ENCODE data around the gene DHX34.
"Not testable (repeated sequence)": the region's sequence is repeated elsewhere in the genome, so short reads cannot be mapped to it uniquely, and the experiment has no call there.

The DHX34 gene

GRCh38 chr19:47381121-47381520 lies 32.0 kb downstream of the DHX34 start:
- FAIRE-seq (no peak), DNase-seq (ENCODE audit: insufficient read length, low spot score) (no peak)
- TF ChIP-seq POLR2A (IDR thresholded peaks at IDR 0.05; ENCODE audit: low read depth, low read length), result no peak

GRCh38 chr19:47381653-47382279 lies 32.7 kb downstream of the DHX34 start:
- FAIRE-seq, result no peak
- TF ChIP-seq POLR2A (IDR thresholded peaks at IDR 0.05; ENCODE audit: low read depth, low read length), result no peak
- no peak for DNase-seq (ENCODE audit: insufficient read length, low spot score)

- not testable (repeated sequence) for FAIRE-seq; DNase-seq (ENCODE audit: insufficient read length, low spot score)
Measured at GRCh38 chr19:47383890-47384289, 34.8 kb downstream of the DHX34 start.

- not testable (repeated sequence) for DNase-seq (ENCODE audit: insufficient read length, low spot score); FAIRE-seq
Measured at GRCh38 chr19:47384533-47384932, 35.4 kb downstream of the DHX34 start.

DNA sequence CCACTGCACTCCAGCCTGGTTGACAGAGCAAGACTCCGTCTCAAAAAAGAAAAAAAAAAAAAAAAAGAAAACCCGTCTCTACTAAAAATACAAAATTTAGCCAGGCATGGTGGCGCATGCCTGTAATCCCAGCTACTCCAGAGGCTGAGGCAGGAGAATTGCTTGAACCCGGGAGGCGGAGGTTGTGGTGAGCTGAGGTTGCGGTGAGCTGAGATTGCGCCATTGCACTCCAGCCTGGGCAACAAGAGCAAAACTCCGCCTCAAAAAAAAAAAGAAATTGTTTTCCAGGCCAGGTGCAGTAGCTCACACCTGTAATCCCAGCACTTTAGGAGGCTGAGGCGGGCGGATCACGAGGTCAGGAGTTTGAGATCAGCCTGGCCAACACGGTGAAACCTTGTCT lies 37.5 kb downstream of the DHX34 start:
- FAIRE-seq; DNase-seq (ENCODE audit: insufficient read length, low spot score): not testable (repeated sequence)

- DNase-seq (ENCODE audit: insufficient read length, low spot score); FAIRE-seq: not testable (repeated sequence)
Measured at GRCh38 chr19:47387623-47388022, 38.5 kb downstream of the DHX34 start.

DNA sequence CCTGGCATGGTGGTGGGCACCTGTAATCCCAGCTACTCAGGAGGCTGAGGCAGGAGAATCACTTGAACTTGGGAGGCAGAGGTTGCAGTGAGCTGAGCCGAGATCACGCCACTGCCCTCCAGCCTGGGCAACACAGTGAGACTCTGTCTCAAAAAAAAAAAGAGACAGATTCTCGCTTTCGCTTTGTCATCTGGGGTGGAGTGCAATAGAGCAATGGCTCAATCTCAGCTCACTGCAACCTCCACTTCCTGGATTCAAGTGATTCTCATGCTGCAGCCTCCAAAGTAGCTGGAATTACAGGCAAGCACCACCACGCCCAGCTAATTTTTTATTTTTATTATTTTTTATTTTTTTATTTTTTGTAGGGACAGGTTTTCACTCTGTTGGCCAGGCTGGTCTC lies 39.6 kb downstream of the DHX34 start:
- FAIRE-seq; DNase-seq (ENCODE audit: insufficient read length, low spot score): not testable (repeated sequence)

- no peak for TF ChIP-seq POLR2A (IDR thresholded peaks at IDR 0.05; ENCODE audit: low read depth, low read length)
- DNase-seq (ENCODE audit: insufficient read length, low spot score), result no peak
- no peak for FAIRE-seq
Measured at GRCh38 chr19:47389150-47389556, 40.0 kb downstream of the DHX34 start.

DNA sequence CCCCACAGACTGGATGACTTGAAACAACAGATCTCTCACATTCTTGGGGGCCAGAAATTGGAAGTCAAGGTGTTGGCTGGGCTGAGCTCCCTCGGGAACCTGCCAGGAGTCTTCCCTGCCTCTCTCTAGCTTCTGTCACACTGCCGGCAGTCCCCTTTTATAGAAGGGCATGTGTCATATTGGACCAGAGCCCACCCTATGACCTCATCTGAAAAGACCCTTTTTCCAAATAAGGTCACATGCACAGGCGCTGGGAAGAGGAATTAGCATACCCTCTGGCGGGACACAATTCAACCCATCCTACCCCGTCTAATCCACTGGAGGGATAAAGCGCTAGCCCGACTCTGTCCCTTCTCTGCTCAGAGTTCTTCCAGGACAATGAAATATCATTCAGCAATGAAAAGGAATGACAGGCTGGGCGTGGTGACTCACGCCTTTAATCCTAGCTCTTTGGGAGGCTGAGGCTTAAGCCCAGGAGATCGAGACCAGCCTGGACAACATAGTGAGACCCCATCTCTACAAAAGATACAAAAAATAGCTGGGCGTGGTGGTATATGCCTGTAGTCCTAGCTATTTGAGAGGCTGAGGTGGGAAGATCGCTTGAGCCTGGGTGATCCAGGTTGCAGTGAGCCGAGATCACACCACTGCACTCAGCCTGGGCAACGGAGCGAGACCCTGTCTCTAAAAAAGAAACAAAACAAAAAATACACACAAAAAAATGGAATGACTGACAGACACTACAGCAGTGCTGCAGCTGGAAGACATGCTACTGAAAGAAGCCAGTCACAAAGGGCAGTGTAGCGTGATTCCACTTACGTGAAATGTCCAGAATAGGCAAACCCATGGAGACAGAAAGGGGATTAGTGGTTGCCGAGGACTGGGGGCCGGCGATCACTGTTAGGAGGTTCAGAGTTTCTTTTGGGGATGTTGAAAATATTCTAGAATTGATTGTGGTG lies 41.7 kb downstream of the DHX34 start:
- TF ChIP-seq POLR2A (IDR thresholded peaks at IDR 0.05; ENCODE audit: low read depth, low read length), result no peak
- FAIRE-seq, result no peak
- DNase-seq (ENCODE audit: insufficient read length, low spot score), result no peak

DNA sequence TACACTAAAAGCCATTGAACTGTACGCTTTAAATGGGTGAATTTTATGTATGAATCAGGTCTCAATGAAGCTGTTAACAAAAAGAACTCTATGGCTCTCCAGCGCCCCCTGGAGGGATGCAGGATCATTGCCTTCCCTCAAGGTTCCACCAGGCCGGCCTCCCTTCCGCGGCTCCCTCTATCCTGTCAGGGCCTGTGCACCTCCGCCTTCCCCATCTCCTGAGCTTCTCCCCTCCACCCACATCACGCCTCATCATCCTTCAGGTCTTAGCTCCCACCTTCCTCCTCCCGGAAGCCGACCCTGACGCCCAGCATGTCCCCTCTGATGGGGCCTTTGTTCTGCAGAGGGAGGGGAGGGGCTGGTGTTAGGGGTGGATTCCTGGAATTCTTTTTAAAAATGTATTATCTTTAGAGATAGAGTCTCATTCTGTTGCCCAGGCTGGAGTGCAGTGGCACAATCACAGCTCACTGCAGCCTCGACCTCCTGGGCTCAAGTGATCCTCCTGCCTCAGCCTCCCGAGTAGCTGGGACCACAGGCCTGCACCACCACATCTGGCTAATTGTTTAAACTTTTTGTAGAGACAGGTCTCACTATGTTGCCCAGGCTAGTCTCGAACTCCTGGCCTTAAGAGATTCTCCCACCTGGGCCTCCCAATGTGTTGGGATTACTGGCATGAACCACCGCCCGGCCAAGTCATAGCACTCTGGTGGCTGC lies 42.6 kb downstream of the DHX34 start:
- no peak for TF ChIP-seq POLR2A (IDR thresholded peaks at IDR 0.05; ENCODE audit: low read depth, low read length)
- DNase-seq (ENCODE audit: insufficient read length, low spot score), result peak; percentile 51
- FAIRE-seq, result no peak

DNA sequence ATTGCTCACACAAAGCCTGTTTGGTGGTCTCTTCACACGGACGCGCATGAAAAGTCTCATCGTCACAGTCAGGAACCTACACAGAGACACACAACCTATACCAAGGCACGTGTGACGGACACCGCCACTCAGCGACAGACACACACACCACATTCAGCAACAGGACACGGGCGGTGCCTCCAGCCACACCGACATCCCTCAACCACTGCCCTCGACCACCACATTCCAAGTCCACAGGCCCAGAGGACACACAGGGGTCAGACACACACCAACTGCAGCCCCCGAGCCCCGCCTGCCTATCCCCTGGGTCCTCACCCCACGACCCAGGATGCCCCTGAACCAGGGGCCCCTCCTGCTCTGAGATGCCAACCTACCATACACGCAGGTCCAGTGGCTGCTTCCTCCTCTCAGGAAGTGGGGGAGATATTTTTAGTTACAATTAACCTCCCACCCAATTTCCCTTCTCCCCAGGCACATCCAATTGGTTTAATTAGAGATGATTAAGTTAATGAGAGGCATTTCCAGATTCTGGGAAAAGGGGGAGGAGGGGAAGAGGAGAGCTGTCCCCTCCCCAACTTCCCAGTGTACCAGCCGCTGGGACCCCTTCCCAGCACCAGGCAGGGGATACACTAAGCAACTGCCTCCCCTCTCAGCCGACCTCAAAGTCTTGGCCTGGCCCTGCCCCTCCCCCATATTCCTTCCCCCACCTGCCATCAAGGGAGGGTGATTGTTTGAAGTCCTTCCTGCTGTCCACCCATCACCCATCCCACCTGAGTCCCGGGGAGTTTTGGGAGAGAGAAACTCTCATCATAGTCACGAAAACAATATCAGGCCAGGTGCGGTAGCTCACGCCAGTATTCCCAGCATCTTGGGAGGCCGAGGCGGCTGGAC lies 49.8 kb downstream of the DHX34 start:
- no peak for FAIRE-seq
- TF ChIP-seq POLR2A (IDR thresholded peaks at IDR 0.05; ENCODE audit: low read depth, low read length), result no peak

GRCh38 chr19:47402504-47402903 lies 53.4 kb downstream of the DHX34 start:
- DNase-seq (ENCODE audit: insufficient read length, low spot score), result no peak
- no peak for FAIRE-seq
- TF ChIP-seq POLR2A (IDR thresholded peaks at IDR 0.05; ENCODE audit: low read depth, low read length), result no peak

More for the DNA sequence above, 49.8 kb downstream of the DHX34 start:
- DNase-seq (ENCODE audit: insufficient read length, low spot score), result no peak

DNA sequence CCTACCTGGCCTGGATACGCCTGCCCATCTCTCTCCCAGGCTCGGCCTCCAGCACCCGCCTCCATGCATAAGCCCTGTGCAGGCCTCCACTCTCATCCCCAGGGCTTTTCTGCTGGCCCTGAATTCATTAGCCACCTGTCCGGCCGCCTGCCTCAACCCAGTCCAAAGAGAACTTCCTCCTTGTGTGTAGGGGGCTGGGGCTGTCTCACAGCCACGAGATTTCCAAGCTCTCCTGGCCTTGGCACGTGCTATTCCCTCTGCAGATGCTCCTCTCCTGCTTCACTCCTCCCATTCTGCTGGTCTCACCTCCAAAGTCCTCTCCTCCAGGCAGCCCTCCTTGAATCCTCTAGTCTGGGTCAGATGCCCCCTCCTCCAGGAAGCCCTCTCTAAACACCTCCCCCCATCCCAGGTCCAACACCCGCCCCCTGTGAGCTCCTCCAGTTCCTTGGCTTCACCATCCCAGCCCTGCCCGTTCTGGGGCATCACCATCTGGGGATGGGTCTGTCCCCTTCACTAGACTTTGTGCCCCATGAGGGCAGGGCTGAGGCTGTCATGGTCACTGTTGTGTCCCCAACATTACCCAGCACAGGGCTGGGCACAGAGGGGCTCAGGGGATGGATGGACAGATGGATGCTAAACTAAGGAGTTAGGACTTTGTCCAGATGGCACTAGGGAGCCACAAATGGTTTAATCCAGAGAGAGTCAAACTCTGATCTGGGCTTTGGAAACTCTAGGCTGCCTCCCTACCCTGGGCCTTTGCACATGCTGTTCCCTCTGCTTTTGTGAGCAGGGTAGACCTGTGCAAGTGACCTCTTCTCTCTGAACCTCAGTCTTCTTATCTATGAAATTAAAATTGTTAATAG lies 55.5 kb downstream of the DHX34 start:
- no peak for DNase-seq (ENCODE audit: insufficient read length, low spot score)
- no peak for TF ChIP-seq POLR2A (IDR thresholded peaks at IDR 0.05; ENCODE audit: low read depth, low read length)
- no peak for FAIRE-seq

Measured in H54 (cell line).